ENCODE measurements around the gene GLB1L. TPM values are rescaled to one million over a fixed set of nuclear protein-coding genes. Genes with fewer than 3 reads are reported as not detected.

Gene GLB1L
- total RNA-seq, 1 donor from 2014 or later: 13.5 TPM

Small RNA genes within 50 kb of the gene (microRNA-seq; reads per million reads assigned to microRNA genes)
- not detected for gene MIR153-1 (ENCODE audit: borderline number of aligned reads)

Other genes with a start within 250 kb of the GLB1L start
- gene CFAP65, start 203.9 kb downstream of the GLB1L start, total RNA-seq: not detected
- gene IHH, start 184.5 kb downstream of the GLB1L start, total RNA-seq: 0.26 TPM
- gene NHEJ1, start 84.6 kb downstream of the GLB1L start, total RNA-seq: 13.8 TPM
- 0.93 TPM for gene SLC23A3, start 75.4 kb downstream of the GLB1L start, total RNA-seq
- gene CNPPD1, start 68.5 kb downstream of the GLB1L start, total RNA-seq: 82.8 TPM
- gene RETREG2, start 67.2 kb downstream of the GLB1L start, total RNA-seq: 68.1 TPM
- gene ZFAND2B, start 38.7 kb downstream of the GLB1L start, total RNA-seq: 31.3 TPM
- 36.5 TPM for gene ABCB6, start 26.5 kb downstream of the GLB1L start, total RNA-seq
- 59.0 TPM for gene ATG9A, start 15.8 kb downstream of the GLB1L start, total RNA-seq
- gene ANKZF1, start 15.6 kb downstream of the GLB1L start, total RNA-seq: 15.9 TPM
- gene STK16, start within 50 bp of the GLB1L start, total RNA-seq: 16.1 TPM
- not detected for gene TUBA4B, start 7.8 kb upstream of the GLB1L start, total RNA-seq
- 21.7 TPM for gene TUBA4A, start 8.5 kb upstream of the GLB1L start, total RNA-seq
- 67.5 TPM for gene DNAJB2, start 33.9 kb upstream of the GLB1L start, total RNA-seq
- gene PTPRN, start 64.0 kb upstream of the GLB1L start, total RNA-seq: not detected
- gene RESP18, start 87.3 kb upstream of the GLB1L start, total RNA-seq: not detected
- gene DNPEP, start 142.5 kb upstream of the GLB1L start, total RNA-seq: 78.6 TPM
- 62.5 TPM for gene DES, start 172.9 kb upstream of the GLB1L start, total RNA-seq
- 4.7 TPM for gene SPEG, start 189.4 kb upstream of the GLB1L start, total RNA-seq